ENCODE measurements around the gene SOCS6. TPM values are rescaled to one million over a fixed set of nuclear protein-coding genes. Genes with fewer than 3 reads are reported as not detected.
"Not testable (repeated sequence)": the region's sequence is repeated elsewhere in the genome, so short reads cannot be mapped to it uniquely, and the experiment has no call there.

Gene SOCS6
- total RNA-seq, 4 donors from 2014 or later: 11.5 to 47.8 (median 46.1) TPM

- intact Hi-C loops (cut with DNase I; ENCODE audit: low total_unique reads) (no loop called here), in situ Hi-C loops (cut with MboI; ENCODE audit: low pct_ligation_motif_present in 1 of 4, low pct_unique_long_range_greater_than_20kb in 1 of 4, low sequenced_read_pairs in 3 of 4) (no loop called here)
- H3K4me3 ChIP-seq: no peak overlapping the region
- peaks cover 0 to 23% (median 10%) of the 10 kb centered on the region in 4 donors for H3K4me1 ChIP-seq
- no peak for TF ChIP-seq POLR2AphosphoS5 (IDR thresholded peaks at IDR 0.05)
- TF ChIP-seq EP300 (IDR thresholded peaks at IDR 0.05; ENCODE audit: low read depth): no peak
- TF ChIP-seq POLR2A (IDR thresholded peaks at IDR 0.05): no peak
- TF ChIP-seq CTCF (IDR thresholded peaks at IDR 0.05): no peak
- no peak overlapping the region for H3K27ac ChIP-seq
- WGBS, 2 donors (ENCODE audit: low coverage in 1 of 2): 85 to 92% methylated on average over 3 of the region's 3 CpGs
- H3K36me3 ChIP-seq: no peaks in the 10 kb centered on the region
- no peak for DNase-seq
- no peaks in the 10 kb centered on the region for H3K9me3 ChIP-seq
- no peaks in the 10 kb centered on the region for H3K27me3 ChIP-seq
These were observed 76.5 kb downstream of the SOCS6 start for GRCh38 chr18:70365361-70365760.

- H3K4me3 ChIP-seq: no peak overlapping the region
- peaks cover 0 to 26% (median 11%) of the 10 kb centered on the region in 4 donors for H3K4me1 ChIP-seq
- H3K36me3 ChIP-seq: no peaks in the 10 kb centered on the region
- no peak for DNase-seq
- WGBS, 2 donors (ENCODE audit: low coverage in 1 of 2): 40 to 66% methylated on average over 2 of the region's 2 CpGs
- H3K27me3 ChIP-seq: no peaks in the 10 kb centered on the region
- H3K27ac ChIP-seq: no peak overlapping the region
- no peaks in the 10 kb centered on the region for H3K9me3 ChIP-seq
- in situ Hi-C loops (cut with MboI; ENCODE audit: low pct_ligation_motif_present in 1 of 4, low pct_unique_long_range_greater_than_20kb in 1 of 4, low sequenced_read_pairs in 3 of 4) (no loop called here), intact Hi-C loops (cut with DNase I; ENCODE audit: low total_unique reads) (no loop called here)
- no peak for TF ChIP-seq POLR2AphosphoS5 (IDR thresholded peaks at IDR 0.05)
These were observed 77.3 kb downstream of the SOCS6 start for GRCh38 chr18:70366174-70366573.

- DNase-seq: no peak
- Histone ChIP-seq H3K27me3 (no peaks in the 10 kb centered on the region), H3K36me3 (no peaks in the 10 kb centered on the region), H3K4me1 (peaks cover 0 to 27% (median 11%) of the 10 kb centered on the region in 4 donors), H3K9me3 (no peaks in the 10 kb centered on the region), H3K4me3 (no peak overlapping the region), H3K27ac (no peak overlapping the region)
- in situ Hi-C loops (cut with MboI; ENCODE audit: low pct_ligation_motif_present in 1 of 4, low pct_unique_long_range_greater_than_20kb in 1 of 4, low sequenced_read_pairs in 3 of 4): no loop called here
- WGBS, 2 donors (ENCODE audit: low coverage in 1 of 2): 87 to 94% methylated on average over 7 of the region's 7 CpGs
- TF ChIP-seq POLR2A (IDR thresholded peaks at IDR 0.05): no peak
- no peak for TF ChIP-seq CTCF (IDR thresholded peaks at IDR 0.05)
- TF ChIP-seq EP300 (IDR thresholded peaks at IDR 0.05; ENCODE audit: low read depth): no peak
- TF ChIP-seq POLR2AphosphoS5 (IDR thresholded peaks at IDR 0.05): no peak
- intact Hi-C loops (cut with DNase I; ENCODE audit: low total_unique reads): no loop called here
These were observed 77.8 kb downstream of the SOCS6 start for GRCh38 chr18:70366670-70367069.

- H3K27me3 ChIP-seq; H3K27ac ChIP-seq; in situ Hi-C loops (cut with MboI; ENCODE audit: low pct_ligation_motif_present in 1 of 4, low pct_unique_long_range_greater_than_20kb in 1 of 4, low sequenced_read_pairs in 3 of 4); H3K36me3 ChIP-seq; H3K4me3 ChIP-seq; DNase-seq; intact Hi-C loops (cut with DNase I; ENCODE audit: low total_unique reads); H3K9me3 ChIP-seq: not testable (repeated sequence)
- H3K4me1 ChIP-seq: peaks cover 0 to 27% (median 11%) of the 10 kb centered on the region in 4 donors
- 84% methylated on average over 3 of the region's 3 CpGs; no CpG with 5 or more reads in 1 of the 2 donors for WGBS, 2 donors (ENCODE audit: low coverage in 1 of 2)
These were observed 78.5 kb downstream of the SOCS6 start for GRCh38 chr18:70367344-70367743.

GRCh38 chr18:70368903-70369302 is 80.1 kb downstream of the SOCS6 start:
- H3K9me3 ChIP-seq: no peaks in the 10 kb centered on the region
- no peaks in the 10 kb centered on the region for H3K27me3 ChIP-seq
- H3K4me1 ChIP-seq: peaks cover 0 to 20% (median 8%) of the 10 kb centered on the region in 4 donors
- H3K27ac ChIP-seq: no peak overlapping the region
- intact Hi-C loops (cut with DNase I; ENCODE audit: low total_unique reads): no loop called here
- TF ChIP-seq CTCF (IDR thresholded peaks at IDR 0.05) (no peak), POLR2AphosphoS5 (IDR thresholded peaks at IDR 0.05) (no peak), POLR2A (IDR thresholded peaks at IDR 0.05) (no peak), EP300 (IDR thresholded peaks at IDR 0.05; ENCODE audit: low read depth) (no peak)
- WGBS, 2 donors (ENCODE audit: low coverage in 1 of 2): 43 to 88% methylated on average over 1 of the region's 1 CpG
- no peak overlapping the region for H3K4me3 ChIP-seq
- no peak for DNase-seq
- no peaks in the 10 kb centered on the region for H3K36me3 ChIP-seq
- in situ Hi-C loops (cut with MboI; ENCODE audit: low pct_ligation_motif_present in 1 of 4, low pct_unique_long_range_greater_than_20kb in 1 of 4, low sequenced_read_pairs in 3 of 4): no loop called here

Measured in transverse colon (tissue), 4 donors.